ENCODE data around the gene ANKRD28. TPM values are rescaled to one million over a fixed set of nuclear protein-coding genes. Genes with fewer than 3 reads are reported as not detected.
"Not testable (repeated sequence)": the region's sequence is repeated elsewhere in the genome, so short reads cannot be mapped to it uniquely, and the experiment has no call there.

The ANKRD28 gene
- total RNA-seq, 2 experiments from 2014 or later: 42.0 to 44.1 TPM

DNA sequence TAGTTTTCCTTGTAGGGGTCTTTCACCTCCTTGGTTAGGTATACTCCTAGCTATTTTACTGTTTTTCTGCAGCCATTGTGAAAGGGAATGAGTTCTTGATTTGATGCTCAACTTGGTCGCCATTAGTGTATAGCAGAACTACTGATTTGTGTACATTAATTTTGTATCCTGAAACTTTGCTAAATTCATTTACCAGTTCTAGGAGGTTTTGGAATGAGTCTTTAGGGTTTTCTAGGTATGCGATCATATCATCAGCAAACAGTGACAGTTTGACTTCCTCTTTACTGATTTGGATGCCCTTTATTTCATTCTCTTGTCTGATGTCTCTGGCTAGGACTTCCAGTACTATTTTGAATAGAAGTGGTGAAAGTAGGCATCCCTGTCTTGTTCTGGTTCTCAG is 51.9 kb downstream of the ANKRD28 start:
- POLR2A ChIA-PET: interaction anchor here (0.6 kb wide), 1 partner anchor 23 kb away, joined by 4 read pairs; no protein-coding TSS in a partner anchor
- CTCF ChIA-PET: not testable (repeated sequence)

DNA sequence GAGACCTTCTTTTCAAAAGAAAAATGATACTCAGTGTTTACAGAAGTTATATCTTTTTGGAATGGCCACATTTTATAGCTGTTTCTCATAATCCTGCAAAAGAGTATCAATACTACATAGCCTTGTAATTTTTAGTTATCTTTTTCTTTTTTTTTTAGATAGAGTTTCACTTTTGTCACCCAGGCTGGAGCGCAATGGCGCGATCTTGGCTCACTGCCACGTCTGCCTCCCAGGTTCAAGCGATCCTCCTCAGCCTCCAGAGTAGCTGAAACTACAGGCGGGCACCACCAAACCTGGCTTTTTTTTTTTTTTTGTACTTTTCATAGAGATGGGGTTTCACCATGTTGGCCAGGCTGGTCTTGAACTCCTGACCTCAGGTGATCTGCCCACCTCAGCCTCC is 53.6 kb downstream of the ANKRD28 start:
- CTCF ChIA-PET: no interaction called here
- POLR2A ChIA-PET: no interaction called here

DNA sequence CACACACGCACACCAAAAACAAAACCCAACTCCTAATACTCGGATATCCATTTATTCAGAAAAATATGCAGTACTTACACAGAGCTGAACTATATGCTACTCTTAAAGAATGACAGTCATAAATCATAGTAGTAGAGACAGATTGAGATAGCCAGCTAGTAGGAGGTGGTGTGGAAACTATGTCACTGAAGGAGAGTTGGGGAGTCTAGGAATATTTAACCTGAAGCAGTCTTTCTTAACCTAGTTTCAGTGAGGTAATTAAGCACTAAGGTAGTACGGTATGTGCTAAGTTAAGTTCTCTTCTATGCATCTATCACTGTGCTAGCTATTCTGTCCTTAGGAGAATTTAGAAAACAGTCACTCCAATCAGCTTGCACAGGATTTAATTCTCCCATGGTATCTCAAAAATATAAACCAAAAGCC is 54.2 kb downstream of the ANKRD28 start:
- CTCF ChIA-PET: no interaction called here
- POLR2A ChIA-PET: no interaction called here

- POLR2A ChIA-PET, CTCF ChIA-PET: not testable (repeated sequence)
Observed at GRCh38 chr3:15742236-15742635, 55.5 kb downstream of the ANKRD28 start.

DNA sequence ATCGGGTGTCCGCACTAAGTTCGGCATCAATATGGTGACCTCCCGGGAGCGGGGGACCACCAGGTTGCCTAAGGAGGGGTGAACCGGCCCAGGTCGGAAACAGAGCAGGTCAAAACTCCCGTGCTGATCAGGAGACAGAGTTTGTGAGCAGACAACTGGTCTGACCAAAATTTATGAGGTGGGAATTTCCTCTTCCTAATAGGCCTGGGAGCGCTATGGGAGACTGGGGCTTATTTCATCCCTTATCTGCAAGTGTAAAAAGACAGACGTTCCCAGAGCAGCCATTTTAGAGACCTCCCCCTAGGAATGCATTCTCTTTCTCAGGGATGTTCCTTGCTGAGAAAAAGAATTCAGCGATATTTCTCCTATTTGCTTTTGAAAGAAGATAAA is 59.2 kb downstream of the ANKRD28 start:
- CTCF ChIA-PET, POLR2A ChIA-PET: not testable (repeated sequence)

GRCh38 chr3:15731024-15731423 is 66.8 kb downstream of the ANKRD28 start:
- ChIA-PET CTCF (no interaction called here), POLR2A (no interaction called here)

DNA sequence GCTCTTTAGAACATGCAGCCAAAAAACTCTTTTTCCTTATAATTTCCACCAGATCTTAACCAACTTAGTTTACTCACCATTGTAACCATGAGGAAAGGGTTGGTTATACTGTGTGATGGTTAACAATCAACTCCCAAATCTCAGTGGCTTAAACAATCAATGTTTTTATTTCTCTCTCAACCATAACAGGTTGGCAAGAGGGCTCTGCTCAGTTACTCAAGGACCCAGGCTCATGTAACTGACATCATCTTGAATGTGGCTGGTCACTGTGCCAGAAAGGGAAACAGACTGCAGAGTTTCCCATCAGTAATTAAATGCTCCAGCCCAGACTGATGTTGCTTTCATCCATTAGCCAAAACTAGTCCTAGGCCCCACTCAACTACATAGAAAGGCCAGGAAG is 69.0 kb downstream of the ANKRD28 start:
- ChIA-PET POLR2A (no interaction called here), CTCF (no interaction called here)

GRCh38 chr3:15726881-15727280 is 70.9 kb downstream of the ANKRD28 start:
- ChIA-PET POLR2A (interaction anchor here (0.6 kb wide), 1 partner anchor 120 kb away, joined by 3 read pairs; no protein-coding TSS in a partner anchor), CTCF (no interaction called here)

DNA sequence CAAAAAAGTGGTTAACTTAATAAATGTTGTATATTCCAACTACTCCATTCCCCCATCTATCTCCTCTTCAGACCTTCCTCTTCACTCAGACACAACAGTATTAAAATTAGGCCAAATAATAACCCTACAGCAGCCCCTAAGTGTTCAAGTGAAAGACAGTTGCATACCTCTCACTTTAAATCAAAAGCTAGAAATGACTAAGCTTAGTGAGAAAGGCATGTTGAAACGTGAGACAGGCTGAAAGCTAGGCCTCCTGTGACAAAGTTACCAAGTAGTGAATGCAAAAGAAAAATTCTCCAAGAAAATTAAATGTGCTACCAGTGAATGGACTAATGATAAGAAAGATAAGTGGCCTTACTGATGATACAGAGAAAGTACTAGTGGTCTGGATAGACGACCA is 71.7 kb downstream of the ANKRD28 start:
- ChIA-PET CTCF (no interaction called here), POLR2A (no interaction called here)

- ChIA-PET CTCF (interaction anchor here (1.4 kb wide), 1 partner anchor 10 kb away, joined by 3 read pairs; no protein-coding TSS in a partner anchor), POLR2A (no interaction called here)
Observed at GRCh38 chr3:15724446-15724845, 73.3 kb downstream of the ANKRD28 start.

DNA sequence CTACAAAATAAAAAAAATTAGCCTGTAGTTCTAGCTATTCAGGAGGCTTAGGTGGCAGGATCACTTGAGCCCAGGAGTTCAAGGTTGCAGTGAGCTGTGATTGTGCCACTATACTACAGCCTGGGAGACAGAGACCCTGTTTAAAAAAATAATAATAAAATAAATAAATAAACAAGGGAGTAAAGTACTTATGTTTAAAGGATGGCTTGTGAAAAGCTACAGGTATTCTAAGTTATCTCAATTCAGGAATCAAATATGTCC is 74.2 kb downstream of the ANKRD28 start:
- POLR2A ChIA-PET: no interaction called here
- CTCF ChIA-PET: interaction anchor here (1.4 kb wide), 1 partner anchor 9 kb away, joined by 3 read pairs; no protein-coding TSS in a partner anchor

GRCh38 chr3:15722877-15723623 is 74.7 kb downstream of the ANKRD28 start:
- ChIA-PET POLR2A (no interaction called here), CTCF (interaction anchor here (1.4 kb wide), 1 partner anchor 9 kb away, joined by 3 read pairs; no protein-coding TSS in a partner anchor)

- POLR2A ChIA-PET: no interaction called here
Observed at GRCh38 chr3:15716178-15716577, 81.6 kb downstream of the ANKRD28 start.

GRCh38 chr3:15714448-15714847 is 83.3 kb downstream of the ANKRD28 start:
- CTCF ChIA-PET: interaction anchor here (0.7 to 0.8 kb wide), 2 partner anchors 9 to 316 kb away, joined by 3 read pairs; no protein-coding TSS in a partner anchor

More at GRCh38 chr3:15716178-15716577, 81.6 kb downstream of the ANKRD28 start:
- CTCF ChIA-PET: interaction anchor here (0.7 kb wide), 1 partner anchor 728 kb away, joined by 4 read pairs; no protein-coding TSS in a partner anchor

DNA sequence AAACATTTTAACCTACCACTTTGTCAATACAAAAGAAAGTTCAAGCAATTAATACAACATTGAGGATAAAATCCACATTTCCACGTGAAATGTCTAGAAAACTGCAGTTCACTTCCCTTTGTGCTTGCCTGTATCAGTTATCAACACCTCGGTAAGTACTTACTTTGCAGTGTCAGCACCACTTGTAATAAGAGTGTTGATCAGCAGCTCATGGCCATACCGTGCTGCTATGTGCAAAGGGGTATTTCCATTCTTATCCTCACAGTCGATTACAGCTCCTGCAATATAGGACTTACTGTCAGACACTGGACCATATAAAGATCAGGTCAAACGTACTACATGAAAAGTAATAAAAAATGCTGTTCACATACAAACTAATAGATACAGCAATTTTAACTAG is 84.4 kb downstream of the ANKRD28 start:
- POLR2A ChIA-PET: no interaction called here

More at GRCh38 chr3:15714448-15714847, 83.3 kb downstream of the ANKRD28 start:
- POLR2A ChIA-PET: interaction anchor here (0.7 kb wide), 1 partner anchor 81 kb away, joined by 4 read pairs; no protein-coding TSS in a partner anchor

GRCh38 chr3:15711281-15711680 is 86.5 kb downstream of the ANKRD28 start:
- POLR2A ChIA-PET: no interaction called here
- CTCF ChIA-PET: interaction anchor here (0.6 kb wide), 1 partner anchor 864 kb away, joined by 3 read pairs; no protein-coding TSS in a partner anchor

More for the DNA sequence above, 84.4 kb downstream of the ANKRD28 start:
- CTCF ChIA-PET: no interaction called here

- ChIA-PET CTCF (no interaction called here), POLR2A (no interaction called here)
Observed at GRCh38 chr3:15708882-15709677, 88.7 kb downstream of the ANKRD28 start.

DNA sequence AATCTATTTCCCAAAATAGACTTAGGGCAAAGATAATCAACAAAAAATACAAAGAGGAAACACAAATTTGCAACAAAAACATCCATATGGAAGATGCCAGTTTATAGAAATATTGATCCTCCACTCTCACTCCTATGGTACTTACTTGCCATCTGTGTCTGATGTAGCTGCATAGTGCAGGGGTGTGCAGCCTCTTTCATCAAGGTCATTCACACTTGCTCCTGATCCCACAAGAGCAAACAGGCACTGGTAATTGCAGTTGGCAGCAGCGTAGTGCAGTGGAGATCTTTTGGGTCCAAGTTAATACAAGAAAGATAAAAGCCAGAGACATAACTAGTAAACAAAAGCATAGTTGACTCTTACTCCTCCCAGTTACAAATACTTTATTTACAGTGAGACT is 90.0 kb downstream of the ANKRD28 start:
- POLR2A ChIA-PET: no interaction called here
- CTCF ChIA-PET: no interaction called here

DNA sequence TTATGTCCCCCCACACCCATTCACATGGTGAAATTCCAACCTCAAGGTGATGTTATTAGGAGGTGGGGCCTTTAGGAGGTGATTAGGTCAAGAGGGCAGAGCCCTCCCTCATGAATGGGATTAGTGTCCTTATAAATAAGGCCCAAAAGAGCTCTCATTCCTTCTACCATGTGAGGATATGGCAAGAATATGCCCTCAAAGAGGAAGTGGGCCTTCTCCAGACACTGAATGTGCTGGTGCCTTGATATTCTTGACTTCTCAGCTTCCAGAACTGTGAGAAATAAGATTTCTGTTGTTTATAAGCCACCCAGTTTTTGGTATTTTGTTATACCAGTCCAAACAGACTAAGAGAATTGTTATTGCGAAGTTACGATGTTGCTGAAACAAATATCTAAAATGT is 94.4 kb downstream of the ANKRD28 start:
- ChIA-PET CTCF (no interaction called here), POLR2A (no interaction called here)

DNA sequence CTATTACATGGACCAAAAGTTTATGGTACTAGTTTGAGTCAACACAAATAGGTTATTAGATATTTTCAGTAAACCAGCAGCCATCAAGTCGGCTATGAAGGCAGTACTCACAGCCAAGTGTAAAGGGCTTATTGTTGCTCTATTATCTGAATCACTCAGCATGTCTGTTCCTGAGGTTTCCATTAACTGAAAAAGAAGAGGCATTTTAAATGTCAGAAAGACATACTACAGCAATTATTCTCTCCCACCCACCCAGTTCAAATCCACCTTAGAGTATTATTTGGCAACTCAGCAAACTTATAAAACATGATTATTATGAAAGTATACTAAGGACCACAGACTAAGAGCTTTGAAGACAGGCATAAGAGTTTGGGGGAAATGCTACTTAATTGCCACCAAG is 103.2 kb downstream of the ANKRD28 start:
- POLR2A ChIA-PET: no interaction called here
- CTCF ChIA-PET: no interaction called here

DNA sequence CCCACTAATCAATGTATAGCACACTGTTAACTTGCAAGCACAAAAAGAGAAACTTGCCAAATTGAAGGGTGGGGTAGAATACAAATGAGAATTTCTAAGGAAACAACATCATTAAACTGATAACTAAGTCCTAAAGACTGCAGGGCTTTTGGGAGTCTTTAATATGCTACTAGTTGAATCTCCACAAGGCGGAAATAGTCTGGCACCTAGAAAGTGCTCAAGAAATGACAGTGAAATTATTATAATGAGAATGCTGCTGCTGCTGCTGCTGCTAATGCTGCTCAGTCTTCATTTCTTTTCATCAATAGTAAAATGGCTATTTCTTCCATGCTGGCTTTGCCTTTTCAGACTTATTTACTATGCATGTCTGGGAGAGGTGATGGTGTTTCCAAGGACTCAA is 104.4 kb downstream of the ANKRD28 start:
- ChIA-PET CTCF (no interaction called here), POLR2A (interaction anchor here (0.6 kb wide), 1 partner anchor 59 kb away, joined by 3 read pairs; no protein-coding TSS in a partner anchor)
